HUDEP-2 (cell line): Measurements from ENCODE around the gene CBR4.

ENCODE experiments used
- DNase-seq, 76 experiments: peaks; one replicate each; lab custom pipeline; 2025; ENCODE audit not compliant: unreplicated experiment in 76 of 76; lab: John Stamatoyannopoulos, UW

The CBR4 gene

GRCh38 chr4:169010125-169011023, at the start of gene CBR4:
TSS of gene CBR4 (minus strand) at chr4:169010255. CDS start at chr4:169010089, 166 bp downstream.
- DNase-seq: peak; percentile 47 to 97 (median 92)

GRCh38 chr4:169059306-169060211, 49.5 kb upstream of the CBR4 start:
- DNase-seq: peak in 1 of 76 experiments; percentile 1

GRCh38 chr4:169058312-169058711, 48.3 kb upstream of the CBR4 start:
- DNase-seq: no peak

- DNase-seq: no peak
Measured at GRCh38 chr4:169054879-169055278, 44.8 kb upstream of the CBR4 start.

- no peak for DNase-seq
Measured at GRCh38 chr4:169052594-169052945, 42.5 kb upstream of the CBR4 start.

- no peak for DNase-seq
Measured at GRCh38 chr4:169051761-169052593, 41.9 kb upstream of the CBR4 start.

GRCh38 chr4:169050881-169051760, 41.1 kb upstream of the CBR4 start:
- no peak for DNase-seq

- no peak for DNase-seq
Measured at GRCh38 chr4:169050284-169050683, 40.2 kb upstream of the CBR4 start.

GRCh38 chr4:169048868-169049414, 38.9 kb upstream of the CBR4 start:
- no peak for DNase-seq

GRCh38 chr4:169047956-169048355, 37.9 kb upstream of the CBR4 start:
- DNase-seq: no peak

- DNase-seq: no peak
Measured at GRCh38 chr4:169045862-169046584, 36.0 kb upstream of the CBR4 start.

GRCh38 chr4:169044714-169045447, 34.8 kb upstream of the CBR4 start:
- no peak for DNase-seq

GRCh38 chr4:169042608-169043007, 32.6 kb upstream of the CBR4 start:
- no peak for DNase-seq

- no peak for DNase-seq
Measured at GRCh38 chr4:169040559-169041261, 30.7 kb upstream of the CBR4 start.

- no peak for DNase-seq
Measured at GRCh38 chr4:169039251-169039954, 29.3 kb upstream of the CBR4 start.

GRCh38 chr4:169037506-169037905, 27.5 kb upstream of the CBR4 start:
- DNase-seq: no peak
